SK-N-SH (cell line): ENCODE data around the gene PEX14. TPM values are rescaled to one million over a fixed set of nuclear protein-coding genes. Genes with fewer than 3 reads are reported as not detected.

Experiments
- CTCF ChIA-PET: fragments of 300-600, 350-600 bp; formaldehyde crosslinking; extraction: SDS; loops from one replicate; lab custom pipeline; 2021; lab: Yijun Ruan, JAX
- POLR2A ChIA-PET: fragments of 350-600 bp; sonication (Branson Sonifier 250); formaldehyde crosslinking; extraction: SDS; loops from one replicate; lab custom pipeline; 2020; ENCODE audit warnings: antibody characterized with exemption, inconsistent platforms; lab: Yijun Ruan, JAX
- DNase-seq: peaks from one replicate; pipeline ENCODE4 v3.0.0; 2012
- H2AFZ ChIP-seq: fragments of 200-600 bp; sonication (generic); 2 replicates; pipeline ENCODE4 v1.8.1; 2016; ENCODE audit warnings: antibody characterized with exemption, mild to moderate bottlenecking, low read depth
- H3F3A ChIP-seq: fragments of 200-600 bp; sonication (generic); replicated peaks from 2 replicates; pipeline ENCODE3; 2016; ENCODE audit warnings: antibody characterized with exemption, mild to moderate bottlenecking; ENCODE audit not compliant: insufficient read depth
- H3K27ac ChIP-seq, 2 experiments: fragments of 200-500 bp in 1 of 2; fragments of 200-600 bp in 1 of 2; sonication (Bioruptor generic) in 1 of 2; sonication (generic), shearing (Covaris generic) in 1 of 2; 2 replicates each; pipeline versions ENCODE4 v1.5.1 to v1.6.1; 2014 to 2016; ENCODE audit warnings: low read depth in 2 of 2, inconsistent platforms in 1 of 2, low read length in 1 of 2, mild to moderate bottlenecking in 1 of 2, mixed read lengths in 1 of 2
- H3K27me3 ChIP-seq: fragments of 200-600 bp; sonication (generic), shearing (Covaris generic); 2 replicates; pipeline ENCODE4 v1.6.1; 2016; ENCODE audit warnings: mixed run types; ENCODE audit not compliant: insufficient read depth
- H3K36me3 ChIP-seq, 2 experiments: fragments of 200-500 bp in 1 of 2; fragments of 200-600 bp in 1 of 2; sonication (Bioruptor generic) in 1 of 2; sonication (generic) in 1 of 2; replicated peaks in 1 of 2; 2 replicates each; pipeline versions ENCODE3 to v1.5.1; 2014 to 2016; ENCODE audit warnings: low read length in 1 of 2, mild to moderate bottlenecking in 1 of 2; ENCODE audit not compliant: insufficient read depth in 2 of 2, control insufficient read depth in 1 of 2
- H3K4me1 ChIP-seq, 2 experiments: fragments of 200-500 bp in 1 of 2; fragments of 200-600 bp in 1 of 2; sonication (Bioruptor generic) in 1 of 2; sonication (generic), shearing (Covaris generic) in 1 of 2; 2 replicates each; pipeline versions ENCODE4 v1.5.1 to v1.6.1; 2014 to 2016; ENCODE audit warnings: low read depth in 1 of 2, low read length in 1 of 2, mixed run types in 1 of 2; ENCODE audit not compliant: insufficient read depth in 2 of 2, control insufficient read depth in 1 of 2
- H3K4me2 ChIP-seq: fragments of 200-600 bp; sonication (generic), shearing (Covaris generic); 2 replicates; pipeline ENCODE4 v1.6.1; 2017; ENCODE audit warnings: mixed run types
- H3K4me3 ChIP-seq, 2 experiments: fragments of 200-500 bp in 1 of 2; fragments of 200-600 bp in 1 of 2; sonication (Bioruptor generic) in 1 of 2; sonication (generic), shearing (Covaris generic) in 1 of 2; 2 replicates each; pipeline versions ENCODE4 v1.5.1 to v1.8.1; 2014 to 2016; ENCODE audit warnings: low read depth in 2 of 2, inconsistent platforms in 1 of 2, low read length in 1 of 2, mild to moderate bottlenecking in 1 of 2, mixed read lengths in 1 of 2, moderate library complexity in 1 of 2
- H3K79me2 ChIP-seq: fragments of 200-600 bp; sonication (generic); 2 replicates; pipeline ENCODE4 v1.8.1; 2017; ENCODE audit warnings: mild to moderate bottlenecking; ENCODE audit not compliant: insufficient read depth
- H3K9ac ChIP-seq: fragments of 200-600 bp; sonication (generic); 2 replicates; pipeline ENCODE4 v1.6.1; 2017; ENCODE audit warnings: mixed run types
- H3K9me2 ChIP-seq: fragments of 200-600 bp; sonication (generic); 2 replicates; pipeline ENCODE4 v1.6.1; 2017; ENCODE audit warnings: mixed run types
- H3K9me3 ChIP-seq: fragments of 200-600 bp; sonication (generic); 2 replicates; pipeline ENCODE4 v1.6.1; 2017; ENCODE audit warnings: mixed run types, mild to moderate bottlenecking, moderate library complexity
- H4K20me1 ChIP-seq: fragments of 200-600 bp; sonication (generic); 2 replicates; pipeline ENCODE4 v1.6.1; 2017; ENCODE audit warnings: mild to moderate bottlenecking, mixed run types; ENCODE audit not compliant: insufficient read depth
- CHD2 ChIP-seq: fragments of 150-350 bp; IDR thresholded peaks from 2 replicates; pipeline ENCODE4 v1.6.1; 2018; ENCODE audit warnings: low read length; ENCODE audit not compliant: partially characterized antibody
- ELF1 ChIP-seq: IDR thresholded peaks from 2 replicates; pipeline ENCODE4 v1.4.0; 2012
- GABPA ChIP-seq: IDR thresholded peaks from 2 replicates; pipeline ENCODE4 v1.4.0; 2012; ENCODE audit warnings: low read depth, mild to moderate bottlenecking
- JUND ChIP-seq: IDR thresholded peaks from 2 replicates; pipeline ENCODE4 v1.4.0; 2012
- MXI1 ChIP-seq: IDR thresholded peaks from 2 replicates; pipeline ENCODE4 v1.6.1; 2012; ENCODE audit warnings: mild to moderate bottlenecking, low read depth, low read length, improper control_type of control experiment
- POLR2AphosphoS5 ChIP-seq: IDR thresholded peaks from 2 replicates; pipeline ENCODE4 v1.6.1; 2012; ENCODE audit warnings: low read depth, low read length
- RCOR1 ChIP-seq: fragments of 150-350 bp; IDR thresholded peaks from 2 replicates; pipeline ENCODE4 v1.6.1; 2017; ENCODE audit warnings: antibody characterized with exemption, low read length
- SIN3A ChIP-seq: IDR thresholded peaks from 2 replicates; pipeline ENCODE4 v1.6.1; 2012; ENCODE audit warnings: low read depth, mild to moderate bottlenecking, low read length, moderate library complexity, borderline replicate concordance
- TAF1 ChIP-seq: IDR thresholded peaks from 2 replicates; pipeline ENCODE4 v1.6.1; 2012; ENCODE audit warnings: low read depth, mild to moderate bottlenecking, low read length, moderate library complexity, borderline replicate concordance
- TCF12 ChIP-seq: IDR thresholded peaks from 2 replicates; pipeline ENCODE4 v1.4.0; 2012
- USF1 ChIP-seq: IDR thresholded peaks from 2 replicates; pipeline ENCODE4 v1.4.0; 2012; ENCODE audit warnings: low read depth, borderline replicate concordance
- USF2 ChIP-seq: fragments of 150-350 bp; IDR thresholded peaks from 2 replicates; pipeline ENCODE4 v1.6.1; 2017; ENCODE audit warnings: antibody characterized with exemption, low read length, low read depth, borderline replicate concordance
- YY1 ChIP-seq: IDR thresholded peaks from 2 replicates; pipeline ENCODE4 v1.4.0; 2012; ENCODE audit warnings: low read depth, mild to moderate bottlenecking
- ZBTB33 ChIP-seq: IDR thresholded peaks from 2 replicates; pipeline ENCODE4 v1.4.0; 2012; ENCODE audit warnings: low read depth, borderline replicate concordance
- WGBS: methylation state at CpG from one replicate; pipeline ENCODE4 v1.1.6; 2017; ENCODE audit warnings: low lambda C conversion rate; 5-methylcytosine and 5-hydroxymethylcytosine counted together
- polyA plus RNA-seq, 3 experiments: library from polyadenylated mRNA; depleted of rRNA; stranded (reverse); fragments of >200 nt; gene quantifications; 2 replicates each; pipeline ENCODE4 v1.2.3, GENCODE V29; 2012
- TF ChIP-seq, protein P1 (sequence below): IDR thresholded peaks from 2 replicates; pipeline ENCODE4; 2012
- TF ChIP-seq, protein P2 (sequence below): fragments of 150-350 bp; IDR thresholded peaks from 2 replicates; pipeline ENCODE4 v1.6.1; 2016; ENCODE audit warnings: mild to moderate bottlenecking, low read depth, low read length
- TF ChIP-seq, protein P3 (sequence below): IDR thresholded peaks from 2 replicates; pipeline ENCODE4 v1.4.0; 2012; ENCODE audit warnings: low read depth

Gene PEX14
- polyA plus RNA-seq, 1 of the 3 experiments (the other 2 are of a cell fraction) = 36.2 TPM

DNA sequence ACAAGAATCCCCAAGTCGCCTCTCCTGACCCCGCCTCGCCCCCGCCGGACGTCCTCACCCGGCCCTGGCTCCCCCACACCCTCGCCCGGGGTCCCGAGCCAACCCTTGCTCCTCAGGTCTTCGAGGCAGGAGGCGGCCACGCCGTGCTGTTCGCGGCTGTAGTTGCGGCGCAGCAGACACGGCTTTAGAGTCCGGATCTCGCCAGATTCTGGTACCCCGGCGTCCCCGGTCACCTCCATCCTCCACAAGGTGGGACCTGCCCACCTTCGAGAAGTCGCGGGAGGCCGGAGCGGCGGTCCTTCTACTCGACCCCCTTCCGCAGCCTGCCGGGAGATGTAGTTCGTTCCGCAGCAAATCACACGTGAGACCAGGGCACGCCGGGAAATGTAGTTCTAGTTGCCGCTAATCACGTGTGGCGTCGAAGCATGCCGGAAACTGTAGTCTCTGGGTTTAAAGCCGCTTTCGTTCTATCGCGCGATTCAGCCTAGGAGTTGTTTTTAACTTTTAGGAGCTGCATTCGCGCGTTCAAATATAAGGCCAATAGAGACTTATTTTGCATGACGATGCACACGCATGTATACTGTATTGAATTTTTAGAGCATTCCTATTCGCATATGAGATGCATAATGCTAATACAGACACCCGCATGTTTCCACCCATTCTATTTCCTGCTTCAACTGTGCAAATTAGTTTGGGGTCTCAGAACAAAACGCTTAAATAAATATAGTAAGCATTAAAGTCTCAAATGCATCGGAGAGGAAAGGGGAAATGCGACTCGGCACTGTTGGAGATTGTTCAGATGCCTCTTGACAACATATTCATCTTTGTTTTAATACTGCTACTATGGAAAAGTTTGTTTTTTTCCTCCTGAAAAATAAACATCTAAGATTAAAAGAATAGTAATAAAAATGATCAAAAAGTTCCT, 2.3 kb upstream of the PEX14 start, which contains the start of gene DFFA:
DFFA (minus strand) TSS at position 310 of the 925 bp plus-strand sequence; CDS start at position 239, 71 bp downstream.
- H3K36me3 ChIP-seq = peaks cover 9 to 16% of the 10 kb centered on the region in 2 experiments
- 8% methylated on average over 34 of the region's 59 CpGs for WGBS
- ChIA-PET CTCF (interaction anchor here (1.0 to 2.1 kb wide), 3 partner anchors 17 to 42 kb away, joined by 3 to 7 read pairs (median 4); partner anchors contain the start of gene CENPS), POLR2A (no interaction called here)
- no peaks in the 10 kb centered on the region for H3K9me2 ChIP-seq
- H3K9me3 ChIP-seq = no peaks in the 10 kb centered on the region
- H3K27me3 ChIP-seq = no peaks in the 10 kb centered on the region
- H3K4me1 ChIP-seq = peaks cover 8 to 13% of the 10 kb centered on the region in 2 experiments; a peak in 3 of 4 replicates
- peak within 1 kb of the TSS; percentile 70 to 85 for H3K4me3 ChIP-seq
- peak within 1 kb of the TSS; percentile 50 to 72; a peak in 3 of 4 replicates for H3K27ac ChIP-seq
- peak; percentile 94 for DNase-seq
- H3F3A ChIP-seq = peaks cover 7% of the 10 kb centered on the region
- peak within 1 kb of the TSS; percentile 94 for H2AFZ ChIP-seq
- TF ChIP-seq JUND (no peak), MXI1 (peak; percentile 96), YY1 (peak; percentile 81; the same call in 1 of the 2 replicates), USF2 (peak; percentile 93), TAF1 (no peak), TCF12 (peak; percentile 34; the same call in 1 of the 2 replicates), POLR2AphosphoS5 (peak; percentile 84), ELF1 (peak; percentile 89), USF1 (peak; percentile 98), RCOR1 (peak; percentile 17; the same call in 1 of the 2 replicates), ZBTB33 (peak; percentile 98), GABPA (peak; percentile 67), SIN3A (no peak; the same call in 1 of the 2 replicates), CHD2 (peak; percentile 99)
- TF ChIP-seq, protein P1, sequence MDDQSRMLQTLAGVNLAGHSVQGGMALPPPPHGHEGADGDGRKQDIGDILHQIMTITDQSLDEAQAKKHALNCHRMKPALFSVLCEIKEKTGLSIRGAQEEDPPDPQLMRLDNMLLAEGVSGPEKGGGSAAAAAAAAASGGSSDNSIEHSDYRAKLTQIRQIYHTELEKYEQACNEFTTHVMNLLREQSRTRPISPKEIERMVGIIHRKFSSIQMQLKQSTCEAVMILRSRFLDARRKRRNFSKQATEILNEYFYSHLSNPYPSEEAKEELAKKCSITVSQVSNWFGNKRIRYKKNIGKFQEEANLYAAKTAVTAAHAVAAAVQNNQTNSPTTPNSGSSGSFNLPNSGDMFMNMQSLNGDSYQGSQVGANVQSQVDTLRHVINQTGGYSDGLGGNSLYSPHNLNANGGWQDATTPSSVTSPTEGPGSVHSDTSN = no peak
- TF ChIP-seq, protein P2, sequence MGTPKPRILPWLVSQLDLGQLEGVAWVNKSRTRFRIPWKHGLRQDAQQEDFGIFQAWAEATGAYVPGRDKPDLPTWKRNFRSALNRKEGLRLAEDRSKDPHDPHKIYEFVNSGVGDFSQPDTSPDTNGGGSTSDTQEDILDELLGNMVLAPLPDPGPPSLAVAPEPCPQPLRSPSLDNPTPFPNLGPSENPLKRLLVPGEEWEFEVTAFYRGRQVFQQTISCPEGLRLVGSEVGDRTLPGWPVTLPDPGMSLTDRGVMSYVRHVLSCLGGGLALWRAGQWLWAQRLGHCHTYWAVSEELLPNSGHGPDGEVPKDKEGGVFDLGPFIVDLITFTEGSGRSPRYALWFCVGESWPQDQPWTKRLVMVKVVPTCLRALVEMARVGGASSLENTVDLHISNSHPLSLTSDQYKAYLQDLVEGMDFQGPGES = no peak
- TF ChIP-seq, protein P3, sequence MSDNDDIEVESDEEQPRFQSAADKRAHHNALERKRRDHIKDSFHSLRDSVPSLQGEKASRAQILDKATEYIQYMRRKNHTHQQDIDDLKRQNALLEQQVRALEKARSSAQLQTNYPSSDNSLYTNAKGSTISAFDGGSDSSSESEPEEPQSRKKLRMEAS = peak; percentile 99
- H4K20me1 ChIP-seq = no peaks in the 10 kb centered on the region; the same call in 1 of the 2 replicates
- H3K4me2 ChIP-seq = peak within 1 kb of the TSS; percentile 82
- H3K79me2 ChIP-seq = peaks cover 50% of the 10 kb centered on the region
- H3K9ac ChIP-seq = peak within 1 kb of the TSS; percentile 71
